ENCODE data around the gene MVD.

DNA sequence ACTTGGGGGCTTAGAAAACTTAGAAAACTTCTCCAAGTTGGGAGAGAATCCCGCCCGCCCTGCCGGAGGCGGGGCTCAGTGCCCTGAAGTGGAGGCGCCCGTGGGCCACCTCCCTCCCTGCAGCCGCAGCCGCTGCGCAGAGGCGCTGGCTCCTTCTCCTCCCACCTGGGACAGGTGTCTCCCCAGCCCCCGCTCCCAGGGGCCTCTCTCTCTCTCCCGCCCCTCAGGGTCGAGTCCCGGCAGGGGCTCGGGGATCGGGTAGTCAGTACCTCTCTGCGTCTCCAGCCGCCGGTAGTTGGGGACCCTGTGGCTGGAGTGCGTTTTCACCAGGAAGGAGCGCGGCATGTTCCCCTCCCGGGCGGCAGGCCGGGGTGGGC, 23.2 kb upstream of the MVD start:
- TF ChIP-seq GATA2 (IDR thresholded peaks at IDR 0.05; ENCODE audit: low read depth, low read length) (no peak), GATA3 (IDR thresholded peaks at IDR 0.05; ENCODE audit: low read depth, low read length) (no peak)
